Left ventricle myocardium inferior (tissue), 1 donor: ENCODE data around the gene PLXNA3. TPM values are rescaled to one million over a fixed set of nuclear protein-coding genes. Genes with fewer than 3 reads are reported as not detected.
A peak's percentile ranks its signal among the peaks of the same experiment; 100 is the strongest.

Source experiments
- DNase-seq: peaks from one replicate; pipeline ENCODE4 v3.0.0-alpha.2; 2020
- H3K27ac ChIP-seq: fragments of 200-600 bp; replicated peaks from 2 replicates; pipeline ENCODE4 v1.8.0; 2021
- H3K27me3 ChIP-seq: fragments of 200-600 bp; 2 replicates; pipeline ENCODE4 v1.8.0; 2021; ENCODE audit warnings: low read depth
- H3K36me3 ChIP-seq: fragments of 200-600 bp; 2 replicates; pipeline ENCODE4 v1.8.0; 2021
- H3K4me1 ChIP-seq: fragments of 200-600 bp; 2 replicates; pipeline ENCODE4 v1.8.0; 2021
- H3K4me3 ChIP-seq: fragments of 200-600 bp; 2 replicates; pipeline ENCODE4 v1.8.0; 2021; ENCODE audit warnings: mild to moderate bottlenecking, moderate library complexity
- H3K9me3 ChIP-seq: fragments of 200-600 bp; replicated peaks from 2 replicates; pipeline ENCODE4 v1.8.0; 2021
- CTCF ChIP-seq: fragments of 200-600 bp; IDR thresholded peaks from 2 replicates; pipeline ENCODE4 v1.8.0; 2021; ENCODE audit warnings: antibody characterized with exemption, mild to moderate bottlenecking, borderline replicate concordance
- intact Hi-C: fragments of 100-400 bp; cut with micrococcal nuclease; formaldehyde crosslinking; loops from one replicate; pipeline ENCODE4 v1.11.0; 2022
- total RNA-seq: library from RNA; stranded (reverse); fragmentation: NEBNext Ultra II Directional; extraction: Animal tissue kit (Norgen Biotek cat#: 25700); gene quantifications from one replicate; pipeline ENCODE4 v1.2.1, GENCODE V29; 2021
- donor health status: DM: no; HTN: yes; CAD: no; lungs with severe emphysema.

The PLXNA3 gene
- total RNA-seq, 1 donor from 2014 or later: 16.6 TPM

DNA sequence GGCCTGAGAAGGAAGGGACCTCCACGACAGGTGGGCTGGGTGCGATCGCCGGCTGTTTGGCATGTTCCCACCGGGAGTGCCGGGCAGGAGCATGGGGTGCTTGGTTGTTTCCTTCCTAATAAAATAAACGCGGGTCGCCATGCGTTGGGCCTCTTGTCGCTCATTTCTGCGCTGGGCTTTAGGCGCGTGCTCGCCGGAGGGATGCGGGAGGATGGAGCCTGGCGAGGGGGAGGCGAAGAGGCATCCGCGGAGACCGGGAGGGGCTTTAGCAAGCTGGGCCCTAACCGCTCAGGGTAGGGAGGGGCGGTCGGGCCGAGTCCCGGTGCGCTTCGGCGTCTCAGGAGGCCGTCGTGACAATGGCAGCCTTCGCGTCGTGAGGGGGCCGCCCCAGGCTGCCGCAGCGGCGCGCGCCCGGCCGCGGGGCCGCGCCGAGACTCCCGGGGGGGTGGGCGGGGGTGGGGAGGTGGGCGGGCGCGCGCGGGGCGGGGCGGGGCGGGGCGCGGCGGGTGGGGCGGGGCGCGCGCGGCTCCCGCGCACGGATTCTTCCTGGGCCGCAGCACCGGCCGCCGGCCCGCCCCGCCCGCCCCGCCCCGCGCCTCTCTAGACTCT is 21.6 kb upstream of the PLXNA3 start:
- DNase-seq: peak; percentile 24
- Histone ChIP-seq H3K27me3 (no peaks in the 10 kb centered on the region), H3K4me3 (peak overlapping the region; percentile 86), H3K27ac (peak overlapping the region; percentile 94), H3K36me3 (peaks cover 38% of the 10 kb centered on the region), H3K9me3 (no peaks in the 10 kb centered on the region), H3K4me1 (peaks cover 21% of the 10 kb centered on the region)
- intact Hi-C loops: no loop called here
- no peak for TF ChIP-seq CTCF

GRCh38 chrX:154436983-154437752 is 20.9 kb upstream of the PLXNA3 start, which contains the start of gene GDI1:
Gene GDI1, plus strand, starts transcription at chrX:154437154. Its CDS starts 101 bp downstream, at chrX:154437255.
- intact Hi-C loops: no loop called here
- Histone ChIP-seq H3K27ac (peak within 1 kb of the TSS; percentile 94), H3K9me3 (no peaks in the 10 kb centered on the region), H3K4me3 (peak within 1 kb of the TSS; percentile 86), H3K36me3 (peaks cover 38% of the 10 kb centered on the region), H3K27me3 (no peaks in the 10 kb centered on the region), H3K4me1 (peaks cover 21% of the 10 kb centered on the region)
- TF ChIP-seq CTCF: no peak
- peak; percentile 65 for DNase-seq

DNA sequence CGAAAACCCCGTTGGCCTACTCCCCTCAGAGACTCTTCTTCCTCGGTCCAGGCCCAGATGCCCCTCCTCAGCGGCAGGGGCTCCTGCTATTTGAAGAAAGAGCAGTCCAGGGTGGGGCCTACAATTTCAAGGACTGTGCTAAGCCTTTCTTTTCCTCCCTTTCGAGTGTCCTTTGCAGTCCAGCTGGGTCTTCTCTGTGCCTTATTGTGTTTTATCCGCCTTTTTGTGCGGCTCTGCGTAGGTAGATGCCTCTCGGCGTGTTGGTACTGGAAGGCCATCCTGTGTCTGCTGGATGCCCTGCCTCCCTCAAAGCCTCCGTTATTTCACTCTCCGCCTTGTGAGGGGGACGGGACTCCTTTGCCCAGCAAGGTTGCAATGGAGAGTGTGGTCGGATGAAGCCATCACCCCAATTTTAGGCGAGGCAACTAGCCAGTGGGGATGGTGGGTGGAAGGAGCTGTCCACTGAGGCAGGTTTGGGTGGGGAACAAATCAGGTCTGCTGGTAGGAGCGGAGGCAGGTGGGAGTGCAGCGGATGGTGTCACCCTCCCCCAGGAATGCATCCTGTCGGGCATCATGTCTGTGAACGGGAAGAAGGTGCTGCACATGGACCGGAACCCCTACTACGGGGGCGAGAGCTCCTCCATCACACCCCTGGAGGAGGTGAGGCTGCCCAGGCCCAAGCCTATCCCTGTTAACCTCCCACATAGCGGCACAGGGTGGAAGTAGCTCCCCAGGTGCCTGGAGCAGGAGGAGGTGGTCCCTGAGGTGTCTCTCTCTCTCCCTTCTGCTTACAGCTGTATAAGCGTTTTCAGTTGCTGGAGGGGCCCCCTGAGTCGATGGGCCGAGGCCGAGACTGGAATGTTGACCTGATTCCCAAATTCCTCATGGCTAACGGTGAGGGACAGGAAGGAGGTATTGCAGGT is 19.8 kb upstream of the PLXNA3 start:
- Histone ChIP-seq H3K9me3 (no peaks in the 10 kb centered on the region), H3K27me3 (no peaks in the 10 kb centered on the region), H3K4me1 (peaks cover 21% of the 10 kb centered on the region), H3K27ac (peak overlapping the region; percentile 94), H3K4me3 (peak overlapping the region; percentile 86), H3K36me3 (peaks cover 35% of the 10 kb centered on the region)
- TF ChIP-seq CTCF: no peak
- intact Hi-C loops: no loop called here
- no peak for DNase-seq

- H3K4me3 ChIP-seq: no peak overlapping the region
- peaks cover 32% of the 10 kb centered on the region for H3K4me1 ChIP-seq
- no peak for DNase-seq
- no peaks in the 10 kb centered on the region for H3K27me3 ChIP-seq
- TF ChIP-seq CTCF: no peak
- peaks cover 32% of the 10 kb centered on the region for H3K36me3 ChIP-seq
- intact Hi-C loops: no loop called here
- no peaks in the 10 kb centered on the region for H3K9me3 ChIP-seq
- no peak overlapping the region for H3K27ac ChIP-seq
Measured at GRCh38 chrX:154439841-154440240, 18.2 kb upstream of the PLXNA3 start.

- H3K4me1 ChIP-seq: peaks cover 42% of the 10 kb centered on the region
- intact Hi-C loops: no loop called here
- no peak for TF ChIP-seq CTCF
Measured at GRCh38 chrX:154440623-154441357, 17.3 kb upstream of the PLXNA3 start.

More at GRCh38 chrX:154440623-154441357, 17.3 kb upstream of the PLXNA3 start:
- no peak for DNase-seq
- H3K27me3 ChIP-seq: no peaks in the 10 kb centered on the region
- no peak overlapping the region for H3K4me3 ChIP-seq
- no peaks in the 10 kb centered on the region for H3K9me3 ChIP-seq
- peaks cover 26% of the 10 kb centered on the region for H3K36me3 ChIP-seq
- no peak overlapping the region for H3K27ac ChIP-seq
